ENCODE measurements around the gene CIAPIN1.

DNA sequence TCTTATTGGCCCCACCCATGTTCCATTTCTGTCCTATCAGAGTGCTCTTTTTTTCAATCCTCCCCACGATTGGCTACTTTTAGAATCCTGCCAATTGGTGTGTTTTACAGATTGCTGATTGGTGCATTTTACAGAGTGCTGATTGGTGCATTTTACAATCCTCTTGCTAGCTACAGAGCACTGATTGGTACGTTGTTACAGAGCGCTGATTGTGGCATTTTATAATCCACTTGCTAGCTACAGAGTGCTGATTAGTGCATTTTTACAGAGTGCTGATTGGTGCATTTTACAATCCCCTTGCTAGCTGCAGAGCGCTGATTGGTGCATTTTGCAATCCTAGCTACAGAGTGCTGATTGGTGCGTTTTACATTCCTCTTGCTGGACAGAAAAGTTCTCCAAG, 52.2 kb downstream of the CIAPIN1 start:
- TF ChIP-seq EGR1 (IDR thresholded peaks at IDR 0.05; ENCODE audit: borderline replicate concordance, low read depth, low read length) (no peak), RXRA (IDR thresholded peaks at IDR 0.05; ENCODE audit: insufficient read depth, low read depth, low read length) (no peak), EZH2 (IDR thresholded peaks at IDR 0.05; ENCODE audit: low read depth, low read length, severe bottlenecking) (no peak), MAFK (IDR thresholded peaks at IDR 0.05; ENCODE audit: low read depth, low read length) (no peak), YY1 (IDR thresholded peaks at IDR 0.05; ENCODE audit: low read depth, low read length) (no peak)
- TF ChIP-seq, protein P1, sequence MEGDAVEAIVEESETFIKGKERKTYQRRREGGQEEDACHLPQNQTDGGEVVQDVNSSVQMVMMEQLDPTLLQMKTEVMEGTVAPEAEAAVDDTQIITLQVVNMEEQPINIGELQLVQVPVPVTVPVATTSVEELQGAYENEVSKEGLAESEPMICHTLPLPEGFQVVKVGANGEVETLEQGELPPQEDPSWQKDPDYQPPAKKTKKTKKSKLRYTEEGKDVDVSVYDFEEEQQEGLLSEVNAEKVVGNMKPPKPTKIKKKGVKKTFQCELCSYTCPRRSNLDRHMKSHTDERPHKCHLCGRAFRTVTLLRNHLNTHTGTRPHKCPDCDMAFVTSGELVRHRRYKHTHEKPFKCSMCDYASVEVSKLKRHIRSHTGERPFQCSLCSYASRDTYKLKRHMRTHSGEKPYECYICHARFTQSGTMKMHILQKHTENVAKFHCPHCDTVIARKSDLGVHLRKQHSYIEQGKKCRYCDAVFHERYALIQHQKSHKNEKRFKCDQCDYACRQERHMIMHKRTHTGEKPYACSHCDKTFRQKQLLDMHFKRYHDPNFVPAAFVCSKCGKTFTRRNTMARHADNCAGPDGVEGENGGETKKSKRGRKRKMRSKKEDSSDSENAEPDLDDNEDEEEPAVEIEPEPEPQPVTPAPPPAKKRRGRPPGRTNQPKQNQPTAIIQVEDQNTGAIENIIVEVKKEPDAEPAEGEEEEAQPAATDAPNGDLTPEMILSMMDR (IDR thresholded peaks at IDR 0.05; ENCODE audit: control extremely low read depth in 1 of 3, insufficient read depth in 1 of 3, low read depth in 1 of 3, low read length in 3 of 3), result no peak

Data from H1 (cell line).